ENCODE measurements around the gene DPYSL4.

Gene DPYSL4

GRCh38 chr10:132163826-132164515 is 22.8 kb upstream of the DPYSL4 start:
- DNase-seq (ENCODE audit: low read depth) = no peak

- no peak for DNase-seq (ENCODE audit: low read depth)
Observed at GRCh38 chr10:132164761-132165278, 21.9 kb upstream of the DPYSL4 start.

- no peak for DNase-seq (ENCODE audit: low read depth)
Observed at GRCh38 chr10:132165416-132165980, 21.2 kb upstream of the DPYSL4 start.

GRCh38 chr10:132166216-132166950 is 20.4 kb upstream of the DPYSL4 start:
- DNase-seq (ENCODE audit: low read depth) = no peak

GRCh38 chr10:132167041-132167674 is 19.6 kb upstream of the DPYSL4 start:
- no peak for DNase-seq (ENCODE audit: low read depth)

GRCh38 chr10:132167976-132168375 is 18.8 kb upstream of the DPYSL4 start:
- no peak for DNase-seq (ENCODE audit: low read depth)

- DNase-seq (ENCODE audit: low read depth) = no peak
Observed at GRCh38 chr10:132168571-132169030, 18.1 kb upstream of the DPYSL4 start.

- no peak for DNase-seq (ENCODE audit: low read depth)
Observed at GRCh38 chr10:132169031-132169765, 17.6 kb upstream of the DPYSL4 start.

GRCh38 chr10:132169766-132170560 is 16.8 kb upstream of the DPYSL4 start:
- no peak for DNase-seq (ENCODE audit: low read depth)

- DNase-seq (ENCODE audit: low read depth) = no peak
Observed at GRCh38 chr10:132170561-132171361, 16.0 kb upstream of the DPYSL4 start.

- no peak for DNase-seq (ENCODE audit: low read depth)
Observed at GRCh38 chr10:132172091-132173066, 14.4 kb upstream of the DPYSL4 start.

GRCh38 chr10:132173185-132173584 is 13.6 kb upstream of the DPYSL4 start:
- no peak for DNase-seq (ENCODE audit: low read depth)

GRCh38 chr10:132174237-132174636 is 12.5 kb upstream of the DPYSL4 start:
- no peak for DNase-seq (ENCODE audit: low read depth)

- DNase-seq (ENCODE audit: low read depth) = no peak
Observed at GRCh38 chr10:132175408-132175807, 11.3 kb upstream of the DPYSL4 start.

- no peak for DNase-seq (ENCODE audit: low read depth)
Observed at GRCh38 chr10:132175907-132176581, 10.7 kb upstream of the DPYSL4 start.

- DNase-seq (ENCODE audit: low read depth) = no peak
Observed at GRCh38 chr10:132176623-132177500, 9.9 kb upstream of the DPYSL4 start.

GRCh38 chr10:132178046-132178445 is 8.7 kb upstream of the DPYSL4 start:
- no peak for DNase-seq (ENCODE audit: low read depth)
